ENCODE measurements around the gene HNRNPUL1.
A peak's percentile ranks its signal among the peaks of the same experiment; 100 is the strongest.
"Not testable (repeated sequence)": the region's sequence is repeated elsewhere in the genome, so short reads cannot be mapped to it uniquely, and the experiment has no call there.

HNRNPUL1 gene

GRCh38 chr19:41327576-41328156 is 63.5 kb downstream of the HNRNPUL1 start:
- DNase-seq, result peak; percentile 78

- DNase-seq, result no peak
Measured at GRCh38 chr19:41328157-41328841, 64.1 kb downstream of the HNRNPUL1 start.

GRCh38 chr19:41328842-41329225 is 64.7 kb downstream of the HNRNPUL1 start:
- no peak for DNase-seq

GRCh38 chr19:41330481-41330880 is 66.3 kb downstream of the HNRNPUL1 start:
- DNase-seq, result no peak

- DNase-seq, result no peak
Measured at GRCh38 chr19:41330946-41331678, 66.9 kb downstream of the HNRNPUL1 start.

GRCh38 chr19:41332000-41332399 is 67.8 kb downstream of the HNRNPUL1 start:
- no peak for DNase-seq

GRCh38 chr19:41332468-41332867 is 68.3 kb downstream of the HNRNPUL1 start:
- DNase-seq, result no peak

- DNase-seq, result no peak
Measured at GRCh38 chr19:41334793-41335192, 70.6 kb downstream of the HNRNPUL1 start.

- no peak for DNase-seq
Measured at GRCh38 chr19:41335467-41335866, 71.3 kb downstream of the HNRNPUL1 start.

GRCh38 chr19:41339936-41340335 is 75.8 kb downstream of the HNRNPUL1 start:
- DNase-seq, result no peak

- no peak for DNase-seq
Measured at GRCh38 chr19:41341669-41342490, 77.7 kb downstream of the HNRNPUL1 start.

- no peak for DNase-seq
Measured at GRCh38 chr19:41344162-41344561, 80.0 kb downstream of the HNRNPUL1 start.

GRCh38 chr19:41346916-41347315 is 82.7 kb downstream of the HNRNPUL1 start:
- DNase-seq, result not testable (repeated sequence)

- no peak for DNase-seq
Measured at GRCh38 chr19:41350735-41351338, 86.7 kb downstream of the HNRNPUL1 start.

- peak; percentile 74 for DNase-seq
Measured at GRCh38 chr19:41351339-41352245, 87.4 kb downstream of the HNRNPUL1 start.

- no peak for DNase-seq
Measured at GRCh38 chr19:41352279-41352608, 88.1 kb downstream of the HNRNPUL1 start.

- peak; percentile 65 for DNase-seq
Measured at GRCh38 chr19:41352609-41353465, 88.7 kb downstream of the HNRNPUL1 start.

- peak; percentile 86 for DNase-seq
Measured at GRCh38 chr19:41353466-41354342, 89.5 kb downstream of the HNRNPUL1 start, which contains the start of gene TGFB1. TSS of gene TGFB1 (minus strand) at chr19:41353922. CDS start at chr19:41353044, 878 bp downstream.

GRCh38 chr19:41354343-41354953 is 90.3 kb downstream of the HNRNPUL1 start:
- no peak for DNase-seq

Measured in left hindlimb (tissue), 1 donor.